H1 (cell line): Measurements from ENCODE around the gene SYPL1. TPM values are rescaled to one million over a fixed set of nuclear protein-coding genes. Genes with fewer than 3 reads are reported as not detected.

ENCODE experiments used
- CTCF ChIA-PET: fragments of 300-600 bp; sonication (Branson Sonifier 250); formaldehyde crosslinking; loops from one replicate; lab custom pipeline; 2021; ENCODE audit not compliant: partially characterized antibody; lab: Charles Lee
- POLR2A ChIA-PET: fragments of 300-600 bp; sonication (Branson Sonifier 250); formaldehyde crosslinking; loops from one replicate; lab custom pipeline; 2021; ENCODE audit warnings: inconsistent platforms; ENCODE audit not compliant: partially characterized antibody; lab: Charles Lee
- DNase-seq, 2 experiments: peaks; one replicate each; pipeline versions ENCODE4 v3.0.0 to v3.0.0-alpha.2; 2010 to 2022; ENCODE audit warnings: low spot score in 2 of 2, low read depth in 1 of 2, mixed read lengths in 1 of 2
- FAIRE-seq: peaks from 2 replicates; lab custom pipeline; 2011; peaks lifted over from hg19 to GRCh38; lab: Jason Lieb, UNC
- H2AFZ ChIP-seq: 2 replicates; pipeline ENCODE4 v1.8.1; 2012; ENCODE audit warnings: low read length, inconsistent platforms
- H2AK5ac ChIP-seq: 2 replicates; pipeline ENCODE4 v1.6.1; 2013; ENCODE audit warnings: low read depth, low read length
- H2BK120ac ChIP-seq: replicated peaks from 2 replicates; pipeline ENCODE3; 2013; ENCODE audit warnings: low read depth, low read length, inconsistent platforms
- H2BK12ac ChIP-seq: 2 replicates; pipeline ENCODE4 v1.6.1; 2013; ENCODE audit warnings: low read depth, low read length
- H2BK15ac ChIP-seq: 2 replicates; pipeline ENCODE4 v1.6.1; 2013; ENCODE audit warnings: low read length
- H2BK20ac ChIP-seq: 2 replicates; pipeline ENCODE4 v1.6.1; 2013; ENCODE audit warnings: low read length
- H2BK5ac ChIP-seq: 2 replicates; pipeline ENCODE4 v1.6.1; 2013; ENCODE audit warnings: low read depth, low read length
- H3K14ac ChIP-seq: 2 replicates; pipeline ENCODE4 v1.6.1; 2013; ENCODE audit warnings: inconsistent platforms; ENCODE audit not compliant: insufficient read length
- H3K18ac ChIP-seq: 2 replicates; pipeline ENCODE4 v1.6.1; 2013; ENCODE audit warnings: low read length; ENCODE audit errors: extremely low read depth
- H3K23ac ChIP-seq: 2 replicates; pipeline ENCODE4 v1.6.1; 2013; ENCODE audit warnings: inconsistent platforms; ENCODE audit not compliant: insufficient read length
- H3K23me2 ChIP-seq: 2 replicates; pipeline ENCODE4 v1.6.1; 2013; ENCODE audit warnings: low read depth, low read length
- H3K27ac ChIP-seq: 2 replicates; pipeline ENCODE4 v1.6.1; 2011; ENCODE audit warnings: low read depth, low read length, inconsistent platforms
- H3K27me3 ChIP-seq, 4 experiments: replicated peaks in 1 of 4; 1 replicate in 1 of 4; 2 replicates in 3 of 4; pipeline versions ENCODE4 v1.6.1 to v1.8.1; 2011 to 2013; ENCODE audit warnings: low read length in 3 of 4, mild to moderate bottlenecking in 3 of 4, inconsistent platforms in 2 of 4, mixed read lengths in 2 of 4, moderate library complexity in 1 of 4; ENCODE audit not compliant: control insufficient read depth in 3 of 4, insufficient read depth in 3 of 4; ENCODE audit errors: extremely low read depth in 1 of 4
- H3K36me3 ChIP-seq, 4 experiments: 2 replicates each; pipeline versions ENCODE4 v1.6.1 to v1.8.1; 2011 to 2013; ENCODE audit warnings: mild to moderate bottlenecking in 4 of 4, low read length in 3 of 4, moderate library complexity in 2 of 4, control low read depth in 1 of 4, inconsistent platforms in 1 of 4; ENCODE audit not compliant: insufficient read depth in 4 of 4, control insufficient read depth in 2 of 4
- H3K4ac ChIP-seq: replicated peaks from 2 replicates; pipeline ENCODE3; 2013; ENCODE audit warnings: low read length, low read depth, mixed read lengths, inconsistent platforms; ENCODE audit not compliant: insufficient read length
- H3K4me1 ChIP-seq, 4 experiments: replicated peaks in 1 of 4; 1 replicate in 1 of 4; 2 replicates in 3 of 4; pipeline versions ENCODE4 v1.6.1 to v1.8.1; 2011 to 2013; ENCODE audit warnings: low read length in 3 of 4, inconsistent platforms in 2 of 4, mixed read lengths in 1 of 4; ENCODE audit not compliant: insufficient read depth in 4 of 4, control insufficient read depth in 3 of 4
- H3K4me2 ChIP-seq, 2 experiments: 2 replicates each; pipeline versions ENCODE4 v1.6.1 to v1.8.1; 2011 to 2013; ENCODE audit warnings: low read depth in 2 of 2, low read length in 2 of 2, control low read depth in 1 of 2, inconsistent platforms in 1 of 2, mild to moderate bottlenecking in 1 of 2; ENCODE audit not compliant: insufficient read depth in 1 of 2
- H3K4me3 ChIP-seq, 4 experiments: fragments of 200-600, 300-600 bp in 1 of 4; sonication (generic), shearing (Covaris generic), sonication (Bioruptor Twin) in 1 of 4; 2 replicates each; pipeline versions ENCODE4 v1.5.1 to v1.8.1; 2011 to 2016; ENCODE audit warnings: low read length in 4 of 4, low read depth in 3 of 4, control low read depth in 2 of 4, inconsistent platforms in 2 of 4, mild to moderate bottlenecking in 2 of 4, mixed read lengths in 1 of 4, moderate library complexity in 1 of 4; ENCODE audit not compliant: insufficient read depth in 2 of 4; ENCODE audit errors: extremely low read depth in 1 of 4
- H3K56ac ChIP-seq: replicated peaks from 2 replicates; pipeline ENCODE3; 2013; ENCODE audit warnings: low read depth, mild to moderate bottlenecking, mixed read lengths, low read length, inconsistent platforms; ENCODE audit not compliant: insufficient read length
- H3K79me1 ChIP-seq: 2 replicates; pipeline ENCODE4 v1.6.1; 2013; ENCODE audit warnings: low read depth, low read length, control low read depth
- H3K79me2 ChIP-seq, 2 experiments: 2 replicates each; pipeline versions ENCODE4 v1.6.1 to v1.8.1; 2012 to 2013; ENCODE audit warnings: low read length in 2 of 2, mild to moderate bottlenecking in 2 of 2, inconsistent platforms in 1 of 2; ENCODE audit not compliant: insufficient read depth in 2 of 2, control insufficient read depth in 1 of 2
- H3K9ac ChIP-seq, 4 experiments: replicated peaks in 1 of 4; 1 replicate in 1 of 4; 2 replicates in 3 of 4; pipeline versions ENCODE4 v1.6.1 to v1.8.1; 2011 to 2013; ENCODE audit warnings: low read depth in 3 of 4, low read length in 3 of 4, control low read depth in 2 of 4, mild to moderate bottlenecking in 2 of 4, moderate library complexity in 2 of 4, inconsistent platforms in 1 of 4; ENCODE audit errors: extremely low read depth in 1 of 4
- H3K9me3 ChIP-seq, 2 experiments: 2 replicates each; pipeline versions ENCODE4 v1.6.1 to v1.8.1; 2012 to 2013; ENCODE audit warnings: mild to moderate bottlenecking in 2 of 2, moderate library complexity in 2 of 2, control low read depth in 1 of 2, inconsistent platforms in 1 of 2, low read depth in 1 of 2, low read length in 1 of 2, mixed read lengths in 1 of 2; ENCODE audit not compliant: insufficient read depth in 2 of 2
- H4K20me1 ChIP-seq, 2 experiments: replicated peaks in 1 of 2; 2 replicates each; pipeline versions ENCODE3 to v1.8.1; 2011 to 2013; ENCODE audit warnings: inconsistent platforms in 2 of 2, low read length in 2 of 2, mild to moderate bottlenecking in 1 of 2; ENCODE audit not compliant: insufficient read depth in 2 of 2, control insufficient read depth in 1 of 2
- H4K5ac ChIP-seq: 2 replicates; pipeline ENCODE4 v1.6.1; 2013; ENCODE audit warnings: low read length, low read depth, mixed read lengths, inconsistent platforms; ENCODE audit not compliant: insufficient read length
- H4K8ac ChIP-seq: 2 replicates; pipeline ENCODE4 v1.8.0; 2013; ENCODE audit warnings: mild to moderate bottlenecking, moderate library complexity, low read length, inconsistent platforms; ENCODE audit not compliant: insufficient read depth; ENCODE audit errors: extremely low read depth
- H4K91ac ChIP-seq: replicated peaks from 2 replicates; pipeline ENCODE3; 2013; ENCODE audit warnings: low read length, mixed read lengths, inconsistent platforms; ENCODE audit not compliant: insufficient read length
- ASH2L ChIP-seq: fragments of 200-600, 300-600 bp; sonication (generic); IDR thresholded peaks from one replicate; pipeline ENCODE4 v1.7.1; 2017; ENCODE audit warnings: low read length
- BCL11A ChIP-seq, 2 experiments: IDR thresholded peaks; one replicate each; pipeline ENCODE4 v1.6.1; 2011; ENCODE audit warnings: low read depth in 2 of 2, low read length in 2 of 2, mild to moderate bottlenecking in 2 of 2
- FOSL1 ChIP-seq: IDR thresholded peaks from 2 replicates; pipeline ENCODE4 v1.6.1; 2011; ENCODE audit warnings: mild to moderate bottlenecking, low read depth, low read length, moderate library complexity; ENCODE audit not compliant: insufficient read depth
- GTF2F1 ChIP-seq: IDR thresholded peaks from 2 replicates; pipeline ENCODE4 v1.6.1; 2012; ENCODE audit warnings: low read depth, low read length, improper control_type of control experiment, borderline replicate concordance
- HDAC2 ChIP-seq, 2 experiments: fragments of 300-600 bp in 1 of 2; sonication (generic) in 1 of 2; IDR thresholded peaks; 2 replicates each; pipeline ENCODE4 v1.6.1; 2011 to 2012; ENCODE audit warnings: low read depth in 2 of 2, low read length in 2 of 2, mild to moderate bottlenecking in 2 of 2, moderate library complexity in 2 of 2, borderline replicate concordance in 1 of 2, inconsistent platforms in 1 of 2
- KDM5A ChIP-seq: fragments of 200-600 bp; IDR thresholded peaks from 2 replicates; pipeline ENCODE4 v1.7.1; 2012; ENCODE audit warnings: mild to moderate bottlenecking, low read length, inconsistent platforms, mixed read lengths
- MAFK ChIP-seq: IDR thresholded peaks from 2 replicates; pipeline ENCODE4 v1.6.1; 2012; ENCODE audit warnings: low read depth, mild to moderate bottlenecking, improper control_type of control experiment, low read length
- NANOG ChIP-seq: IDR thresholded peaks from 2 replicates; pipeline ENCODE4 v1.6.1; 2011; ENCODE audit warnings: low read length, low read depth, mild to moderate bottlenecking, inconsistent platforms; ENCODE audit not compliant: insufficient read depth, poor library complexity, severe bottlenecking
- POLR2A ChIP-seq, 2 experiments: IDR thresholded peaks; 1 replicate in 1 of 2; 2 replicates in 1 of 2; pipeline ENCODE4 v1.6.1; 2011; ENCODE audit warnings: low read depth in 2 of 2, low read length in 2 of 2, mild to moderate bottlenecking in 2 of 2; ENCODE audit errors: control extremely low read depth in 1 of 2
- RXRA ChIP-seq: IDR thresholded peaks from 2 replicates; pipeline ENCODE4 v1.6.1; 2011; ENCODE audit warnings: low read depth, mild to moderate bottlenecking, low read length, moderate library complexity; ENCODE audit not compliant: insufficient read depth
- SAP30 ChIP-seq: fragments of 300-600 bp; sonication (generic); IDR thresholded peaks from 2 replicates; pipeline ENCODE4 v1.7.1; 2012; ENCODE audit warnings: low read length, moderate library complexity, mild to moderate bottlenecking, inconsistent platforms; ENCODE audit not compliant: insufficient read depth, insufficient replicate concordance
- SIN3A ChIP-seq, 2 experiments: IDR thresholded peaks in 1 of 2; conservative IDR thresholded peaks in 1 of 2; 2 replicates each; pipeline ENCODE4 v1.6.1; 2011 to 2012; ENCODE audit warnings: low read length in 2 of 2, improper control_type of control experiment in 1 of 2, low read depth in 1 of 2, mild to moderate bottlenecking in 1 of 2
- SIRT6 ChIP-seq: IDR thresholded peaks from one replicate; pipeline ENCODE4 v1.7.1; 2012; ENCODE audit warnings: low read length, inconsistent platforms
- SP2 ChIP-seq: IDR thresholded peaks from 2 replicates; pipeline ENCODE4 v1.6.1; 2012; ENCODE audit warnings: mild to moderate bottlenecking, low read length, inconsistent platforms
- TAF1 ChIP-seq: IDR thresholded peaks from 2 replicates; pipeline ENCODE4 v1.6.1; 2011; ENCODE audit warnings: mild to moderate bottlenecking, low read depth, low read length
- TCF12 ChIP-seq: IDR thresholded peaks from 2 replicates; pipeline ENCODE4 v1.6.1; 2011; ENCODE audit warnings: low read depth, mild to moderate bottlenecking, low read length
- polyA plus RNA-seq, 7 experiments: library from polyadenylated mRNA; depleted of rRNA in 3 of 7; stranded (reverse) in 5 of 7; unstranded in 2 of 7; fragments of >200 nt in 5 of 7; fragments of 200-250 nt in 2 of 7; gene quantifications; 1 replicate in 5 of 7; 2 replicates in 1 of 7; 4 replicates in 1 of 7; pipeline versions ENCODE4 v1.2.1 to v1.2.3, GENCODE V29; 2011 to 2013; ENCODE audit warnings: missing spikeins in 2 of 7, mixed read lengths in 2 of 7
- total RNA-seq: library from RNA; stranded (reverse); fragmentation: NEBNext Ultra II Directional; extraction: Animal tissue kit (Norgen Biotek cat#: 25700); gene quantifications from 2 replicates; pipeline ENCODE4 v1.2.1, GENCODE V29; 2021

Gene SYPL1
- total and polyA plus RNA-seq, 2 of the 8 experiments (the other 6 are each of a cell fraction or from before 2014, with no cell fraction given), result 44.9 to 57.7 TPM

GRCh38 chr7:106098889-106099288, 13.2 kb downstream of the SYPL1 start:
- Histone ChIP-seq H4K8ac (no peak overlapping the region), H2BK20ac (no peak overlapping the region), H4K5ac (no peak overlapping the region), H3K36me3 (peaks cover 0 to 24% (median 1%) of the 10 kb centered on the region in 4 experiments; a peak in 3 of 8 replicates), H3K79me2 (peaks cover 0 to 47% of the 10 kb centered on the region in 2 experiments; a peak in 2 of 4 replicates), H3K9me3 (no peaks in the 10 kb centered on the region), H3K4me1 (peaks cover 0 to 3% (median 0%) of the 10 kb centered on the region in 4 experiments; a peak in 1 of 7 replicates), H3K4me3 (no peak overlapping the region), H3K9ac (no peak overlapping the region), H3K23ac (no peak overlapping the region), H3K4ac (no peak overlapping the region), H3K18ac (no peak overlapping the region), H3K23me2 (no peaks in the 10 kb centered on the region), H3K27me3 (no peaks in the 10 kb centered on the region), H2BK12ac (no peak overlapping the region), H3K79me1 (peaks cover 3% of the 10 kb centered on the region; the same call in 1 of the 2 replicates), H3K27ac (no peak overlapping the region), H4K91ac (no peak overlapping the region), H3K56ac (no peak overlapping the region), H2BK120ac (no peak overlapping the region), H2AK5ac (no peak overlapping the region), H4K20me1 (no peaks in the 10 kb centered on the region), H2AFZ (no peak overlapping the region), H3K4me2 (no peak overlapping the region), H2BK5ac (no peak overlapping the region), H3K14ac (no peak overlapping the region), H2BK15ac (no peak overlapping the region)
- CTCF ChIA-PET, result no interaction called here
- no peak for FAIRE-seq
- POLR2A ChIA-PET, result no interaction called here
- DNase-seq, result no peak
- no peak for TF ChIP-seq SAP30
- TF ChIP-seq MAFK, result no peak
- TF ChIP-seq TAF1, result no peak
- no peak for TF ChIP-seq SP2
- TF ChIP-seq FOSL1, result no peak
- TF ChIP-seq SIRT6, result no peak
- TF ChIP-seq NANOG, result no peak
- no peak for TF ChIP-seq BCL11A (IDR thresholded peaks at IDR 0.05; ENCODE audit: low read depth in 2 of 2, low read length in 2 of 2)
- TF ChIP-seq GTF2F1, result no peak
- TF ChIP-seq POLR2A (IDR thresholded peaks at IDR 0.05; ENCODE audit: control extremely low read depth in 1 of 2, low read depth in 2 of 2, low read length in 2 of 2), result no peak
- TF ChIP-seq TCF12, result no peak
- no peak for TF ChIP-seq HDAC2 (IDR thresholded peaks at IDR 0.05; ENCODE audit: borderline replicate concordance in 1 of 2, low read depth in 2 of 2, low read length in 2 of 2)
- TF ChIP-seq KDM5A, result no peak
- TF ChIP-seq ASH2L, result no peak
- TF ChIP-seq RXRA, result no peak
- no peak for TF ChIP-seq SIN3A (conservative IDR thresholded peaks at IDR 0.05 in 1 of 2, IDR thresholded peaks at IDR 0.05 in 1 of 2; ENCODE audit: low read depth in 1 of 2, low read length in 2 of 2)
